ES-I3 (cell line): Measurements from ENCODE around the gene MED22.
A peak's percentile ranks its signal among the peaks of the same experiment; 100 is the strongest.
"Not testable (repeated sequence)": the region's sequence is repeated elsewhere in the genome, so short reads cannot be mapped to it uniquely, and the experiment has no call there.

Experiments used
- H3K36me3 ChIP-seq: 2 replicates; pipeline ENCODE4 v1.6.1; 2013; ENCODE audit warnings: mild to moderate bottlenecking, low read length, control low read depth, moderate library complexity; ENCODE audit not compliant: insufficient read depth
- H3K4me1 ChIP-seq: 2 replicates; pipeline ENCODE4 v1.6.1; 2013; ENCODE audit warnings: mild to moderate bottlenecking, control low read depth, low read length; ENCODE audit not compliant: insufficient read depth
- H3K9ac ChIP-seq: 2 replicates; pipeline ENCODE4 v1.6.1; 2013; ENCODE audit warnings: low read depth, mild to moderate bottlenecking, low read length, moderate library complexity
- H3K9me3 ChIP-seq: 2 replicates; pipeline ENCODE4 v1.6.1; 2013; ENCODE audit warnings: mild to moderate bottlenecking, low read length, moderate library complexity; ENCODE audit not compliant: control insufficient read depth, insufficient read depth

The MED22 gene

GRCh38 chr9:133341369-133342068 is 6.4 kb downstream of the MED22 start:
- Histone ChIP-seq H3K36me3 (peaks cover 29% of the 10 kb centered on the region), H3K9me3 (no peaks in the 10 kb centered on the region), H3K9ac (no peak overlapping the region)

GRCh38 chr9:133340916-133341315 is 7.0 kb downstream of the MED22 start:
- H3K9me3 ChIP-seq = no peaks in the 10 kb centered on the region
- H3K36me3 ChIP-seq = peaks cover 29% of the 10 kb centered on the region
- no peak overlapping the region for H3K9ac ChIP-seq
- no peaks in the 10 kb centered on the region for H3K4me1 ChIP-seq

More at GRCh38 chr9:133341369-133342068, 6.4 kb downstream of the MED22 start:
- peaks cover 3% of the 10 kb centered on the region; the same call in 1 of the 2 replicates for H3K4me1 ChIP-seq

GRCh38 chr9:133340256-133340655 is 7.7 kb downstream of the MED22 start:
- H3K9me3 ChIP-seq = no peaks in the 10 kb centered on the region
- no peak overlapping the region for H3K9ac ChIP-seq
- no peaks in the 10 kb centered on the region for H3K4me1 ChIP-seq
- peaks cover 23% of the 10 kb centered on the region for H3K36me3 ChIP-seq

- no peaks in the 10 kb centered on the region for H3K9me3 ChIP-seq
- peaks cover 2% of the 10 kb centered on the region; the same call in 1 of the 2 replicates for H3K4me1 ChIP-seq
- no peak overlapping the region for H3K9ac ChIP-seq
- peaks cover 22% of the 10 kb centered on the region for H3K36me3 ChIP-seq
These were observed 8.3 kb downstream of the MED22 start for GRCh38 chr9:133339641-133340040.

GRCh38 chr9:133335924-133336811 is 11.8 kb downstream of the MED22 start, which contains the start of gene SURF6:
Gene SURF6, minus strand, starts transcription at chr9:133336188. Its CDS starts 56 bp downstream, at chr9:133336132.
- Histone ChIP-seq H3K36me3 (peaks cover 20% of the 10 kb centered on the region), H3K9ac (peak within 1 kb of the TSS; percentile 78), H3K9me3 (no peaks in the 10 kb centered on the region), H3K4me1 (peaks cover 9% of the 10 kb centered on the region; the same call in 1 of the 2 replicates)

GRCh38 chr9:133334888-133335287 is 13.0 kb downstream of the MED22 start:
- not testable (repeated sequence) for H3K4me1 ChIP-seq, H3K9me3 ChIP-seq
- Histone ChIP-seq H3K36me3 (peaks cover 21% of the 10 kb centered on the region), H3K9ac (peak overlapping the region; percentile 78)

GRCh38 chr9:133334161-133334560 is 13.8 kb downstream of the MED22 start:
- no peaks in the 10 kb centered on the region for H3K9me3 ChIP-seq
- peaks cover 14% of the 10 kb centered on the region for H3K36me3 ChIP-seq
- H3K4me1 ChIP-seq = peaks cover 9% of the 10 kb centered on the region; the same call in 1 of the 2 replicates
- peak overlapping the region; percentile 78 for H3K9ac ChIP-seq

- H3K4me1 ChIP-seq = peaks cover 11% of the 10 kb centered on the region; the same call in 1 of the 2 replicates
- H3K36me3 ChIP-seq = peaks cover 14% of the 10 kb centered on the region
- H3K9ac ChIP-seq = peak overlapping the region; percentile 13; the same call in 1 of the 2 replicates
- no peaks in the 10 kb centered on the region for H3K9me3 ChIP-seq
These were observed 14.4 kb downstream of the MED22 start for GRCh38 chr9:133333566-133333965.

GRCh38 chr9:133333011-133333410 is 14.9 kb downstream of the MED22 start:
- no peak overlapping the region for H3K9ac ChIP-seq
- H3K36me3 ChIP-seq = peaks cover 14% of the 10 kb centered on the region
- H3K4me1 ChIP-seq = peaks cover 14% of the 10 kb centered on the region; the same call in 1 of the 2 replicates
- no peaks in the 10 kb centered on the region for H3K9me3 ChIP-seq

GRCh38 chr9:133332381-133332730 is 15.6 kb downstream of the MED22 start:
- Histone ChIP-seq H3K4me1 (peaks cover 14% of the 10 kb centered on the region; the same call in 1 of the 2 replicates), H3K9me3 (no peaks in the 10 kb centered on the region), H3K36me3 (peaks cover 14% of the 10 kb centered on the region), H3K9ac (no peak overlapping the region)

- H3K4me1 ChIP-seq = peaks cover 14% of the 10 kb centered on the region; the same call in 1 of the 2 replicates
- peaks cover 14% of the 10 kb centered on the region for H3K36me3 ChIP-seq
- no peak overlapping the region for H3K9ac ChIP-seq
- H3K9me3 ChIP-seq = no peaks in the 10 kb centered on the region
These were observed 16.1 kb downstream of the MED22 start for GRCh38 chr9:133331641-133332380.

- H3K36me3 ChIP-seq = peaks cover 14% of the 10 kb centered on the region
- peaks cover 14% of the 10 kb centered on the region; the same call in 1 of the 2 replicates for H3K4me1 ChIP-seq
- no peak overlapping the region for H3K9ac ChIP-seq
- H3K9me3 ChIP-seq = no peaks in the 10 kb centered on the region
These were observed 16.7 kb downstream of the MED22 start for GRCh38 chr9:133331221-133331620.

- peaks cover 11% of the 10 kb centered on the region; the same call in 1 of the 2 replicates for H3K4me1 ChIP-seq
- H3K9me3 ChIP-seq, H3K9ac ChIP-seq: not testable (repeated sequence)
- peaks cover 14% of the 10 kb centered on the region for H3K36me3 ChIP-seq
These were observed 18.4 kb downstream of the MED22 start for GRCh38 chr9:133329306-133330156.
